CD14-positive monocyte (primary cell): ENCODE results near the gene MAS1. TPM values are rescaled to one million over a fixed set of nuclear protein-coding genes. Genes with fewer than 3 reads are reported as not detected.

Experiments used
- DNase-seq, 3 donors: peaks; one replicate each; pipeline ENCODE4 v3.0.0-alpha.2; 2011 to 2022
- H2AFZ ChIP-seq: 2 replicates; pipeline ENCODE4 v1.6.0; 2012; ENCODE audit warnings: mild to moderate bottlenecking, low read depth, low read length, inconsistent platforms; ENCODE audit not compliant: insufficient read depth, poor library complexity, severe bottlenecking
- H3K27ac ChIP-seq, 2 donors: 1 replicate in 1 of 2; 2 replicates in 1 of 2; pipeline ENCODE4 v1.5.1; 2012 to 2013; ENCODE audit warnings: low read length in 2 of 2, control low read depth in 1 of 2, inconsistent platforms in 1 of 2, low read depth in 1 of 2, mild to moderate bottlenecking in 1 of 2
- H3K27me3 ChIP-seq, 2 donors: one replicate each; pipeline versions ENCODE4 v1.6.0 to v1.6.1; 2011 to 2013; ENCODE audit warnings: low read length in 2 of 2; ENCODE audit not compliant: control insufficient read depth in 2 of 2, insufficient read depth in 2 of 2
- H3K36me3 ChIP-seq, 2 donors: replicated peaks in 1 of 2; 1 replicate in 1 of 2; 2 replicates in 1 of 2; pipeline versions ENCODE4 v1.5.1 to v1.6.1; 2012 to 2013; ENCODE audit warnings: low read length in 2 of 2, control low read depth in 1 of 2, inconsistent platforms in 1 of 2, mild to moderate bottlenecking in 1 of 2; ENCODE audit not compliant: insufficient read depth in 2 of 2, control insufficient read depth in 1 of 2
- H3K4me1 ChIP-seq, 2 donors: 1 replicate in 1 of 2; 2 replicates in 1 of 2; pipeline versions ENCODE4 v1.5.1 to v1.6.1; 2012 to 2013; ENCODE audit warnings: low read length in 2 of 2, control low read depth in 1 of 2, inconsistent platforms in 1 of 2, mild to moderate bottlenecking in 1 of 2, moderate library complexity in 1 of 2; ENCODE audit not compliant: insufficient read depth in 2 of 2, control insufficient read depth in 1 of 2
- H3K4me2 ChIP-seq: replicated peaks from 2 replicates; pipeline ENCODE3; 2012; ENCODE audit warnings: low read length, moderate library complexity, mild to moderate bottlenecking; ENCODE audit not compliant: poor library complexity, severe bottlenecking; ENCODE audit errors: extremely low read depth
- H3K4me3 ChIP-seq, 3 experiments: fragments of 200-600 bp in 1 of 3; sonication (generic) in 1 of 3; replicated peaks in 1 of 3; 1 replicate in 2 of 3; 2 replicates in 1 of 3; pipeline ENCODE4 v1.5.1; 2011 to 2013; ENCODE audit warnings: low read length in 3 of 3, mild to moderate bottlenecking in 3 of 3, control low read depth in 2 of 3, low read depth in 2 of 3, inconsistent platforms in 1 of 3, moderate library complexity in 1 of 3
- H3K79me2 ChIP-seq: 2 replicates; pipeline ENCODE4 v1.6.0; 2012; ENCODE audit warnings: mild to moderate bottlenecking, control low read depth, inconsistent platforms, low read length, moderate library complexity; ENCODE audit not compliant: insufficient read depth
- H3K9ac ChIP-seq: 2 replicates; pipeline ENCODE4 v1.6.0; 2017; ENCODE audit warnings: low read length, mild to moderate bottlenecking; ENCODE audit not compliant: insufficient read depth, poor library complexity, severe bottlenecking
- H3K9me3 ChIP-seq, 2 donors: replicated peaks in 1 of 2; 1 replicate in 1 of 2; 2 replicates in 1 of 2; pipeline versions ENCODE4 v1.5.1 to v1.6.1; 2012 to 2013; ENCODE audit warnings: low read length in 2 of 2, control low read depth in 1 of 2; ENCODE audit not compliant: control insufficient read depth in 1 of 2, insufficient read depth in 1 of 2
- H4K20me1 ChIP-seq: 2 replicates; pipeline ENCODE4 v1.6.0; 2012; ENCODE audit warnings: mild to moderate bottlenecking, low read length, control low read depth, moderate library complexity; ENCODE audit not compliant: insufficient read depth
- H3K27ac Mint-ChIP-seq, 7 donors: one replicate each; pipeline ENCODE4 v1.8.0; 2020; ENCODE audit warnings: mild to moderate bottlenecking in 7 of 7, mixed read lengths in 7 of 7, moderate library complexity in 6 of 7, inconsistent platforms in 2 of 7
- H3K27me3 Mint-ChIP-seq, 3 donors: one replicate each; pipeline ENCODE4 v1.8.0; 2021 to 2022; ENCODE audit warnings: low read depth in 3 of 3, mild to moderate bottlenecking in 3 of 3, mixed read lengths in 3 of 3, moderate library complexity in 3 of 3, inconsistent platforms in 1 of 3
- H3K36me3 Mint-ChIP-seq, 2 donors: one replicate each; pipeline ENCODE4 v1.8.0; 2020; ENCODE audit warnings: mixed read lengths in 2 of 2, inconsistent platforms in 1 of 2, mild to moderate bottlenecking in 1 of 2
- H3K4me1 Mint-ChIP-seq: one replicate; pipeline ENCODE4 v1.8.0; 2020; ENCODE audit warnings: mild to moderate bottlenecking, mixed read lengths
- H3K4me3 Mint-ChIP-seq, 2 donors: one replicate each; pipeline ENCODE4 v1.8.0; 2020; ENCODE audit warnings: mild to moderate bottlenecking in 2 of 2, mixed read lengths in 2 of 2, moderate library complexity in 1 of 2
- H3K9me3 Mint-ChIP-seq, 7 donors: one replicate each; pipeline ENCODE4 v1.8.0; 2020 to 2022; ENCODE audit warnings: mixed read lengths in 7 of 7, mild to moderate bottlenecking in 6 of 7, moderate library complexity in 6 of 7, inconsistent platforms in 2 of 7
- CTCF ChIP-seq: fragments of 200-600 bp; IDR thresholded peaks from one replicate; pipeline ENCODE4 v1.8.0; 2022; ENCODE audit warnings: antibody characterized with exemption, mild to moderate bottlenecking
- WGBS: methylation state at CpG from one replicate; pipeline ENCODE4 v1.1.5; 2013; ENCODE audit warnings: missing lambda C conversion rate; ENCODE audit not compliant: insufficient coverage; 5-methylcytosine and 5-hydroxymethylcytosine counted together
- intact Hi-C, 2 donors: fragments of 100-400 bp; cut with micrococcal nuclease; formaldehyde crosslinking; loops; one replicate each; pipeline versions ENCODE4 v1.15.0 to v1.15.1; 2023
- polyA plus RNA-seq, 3 donors: library from polyadenylated mRNA; depleted of rRNA in 1 of 3; unstranded in 2 of 3; stranded (reverse) in 1 of 3; fragments of 300-500 nt in 2 of 3; fragments of >200 nt in 1 of 3; fragmentation: Illumina TruSeq in 2 of 3; gene quantifications; 1 replicate in 2 of 3; 2 replicates in 1 of 3; pipeline ENCODE4 v1.2.3, GENCODE V29; 2012 to 2021

MAS1 gene
- polyA plus RNA-seq, 3 donors = not detected

- H3K27me3 Mint-ChIP-seq = peaks cover 6 to 10% (median 9%) of the 10 kb centered on the region in 3 donors
- H3K27ac Mint-ChIP-seq = peak overlapping the region in 1 of 7 donors; percentile 74
- Histone ChIP-seq H3K79me2 (no peaks in the 10 kb centered on the region), H2AFZ (no peak overlapping the region), H3K4me3 (no peak overlapping the region), H3K4me1 (no peaks in the 10 kb centered on the region), H3K4me2 (no peak overlapping the region), H4K20me1 (no peaks in the 10 kb centered on the region), H3K27ac (no peak overlapping the region), H3K36me3 (no peaks in the 10 kb centered on the region), H3K9ac (no peak overlapping the region), H3K9me3 (peaks cover 5% of the 10 kb centered on the region in 2 donors), H3K27me3 (peaks cover 3 to 4% of the 10 kb centered on the region in 2 donors)
- peaks cover 9% of the 10 kb centered on the region for H3K4me1 Mint-ChIP-seq
- no peak overlapping the region for H3K4me3 Mint-ChIP-seq
- no peak for DNase-seq
- WGBS = 93% methylated on average over 5 of the region's 5 CpGs
- peaks cover 7 to 19% (median 9%) of the 10 kb centered on the region in 7 donors for H3K9me3 Mint-ChIP-seq
- H3K36me3 Mint-ChIP-seq = no peaks in the 10 kb centered on the region
- no peak for TF ChIP-seq CTCF
- intact Hi-C loops = no loop called here
These were observed 35.9 kb downstream of the MAS1 start for GRCh38 chr6:159926542-159927203.

DNA sequence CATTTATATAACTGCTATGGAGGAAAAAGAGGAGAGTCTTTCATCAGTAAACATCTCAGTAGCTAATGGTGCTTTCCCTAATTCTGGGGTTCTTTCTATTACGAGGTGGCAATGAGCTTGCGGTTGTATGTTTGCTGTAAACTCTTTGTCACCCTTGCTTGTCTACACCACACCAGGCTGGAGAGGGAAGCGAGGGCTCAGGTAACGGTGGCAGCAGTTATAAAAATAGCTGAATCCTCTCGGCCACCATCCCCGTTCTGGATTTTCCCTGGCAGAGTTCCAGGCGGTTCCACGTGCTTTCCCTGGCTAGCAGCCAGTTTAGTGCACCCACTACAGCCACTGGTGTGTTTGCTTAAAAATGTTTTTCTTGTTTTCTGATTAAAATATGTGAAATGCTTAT, 39.0 kb downstream of the MAS1 start:
- H3K9me3 ChIP-seq = no peaks in the 10 kb centered on the region
- no peak overlapping the region for H3K4me3 ChIP-seq
- Mint-ChIP-seq H3K36me3 (no peaks in the 10 kb centered on the region), H3K9me3 (peaks cover 0 to 3% (median 0%) of the 10 kb centered on the region in 7 donors), H3K4me3 (no peak overlapping the region), H3K27me3 (peaks cover 9 to 22% (median 19%) of the 10 kb centered on the region in 3 donors), H3K4me1 (peaks cover 9% of the 10 kb centered on the region), H3K27ac (no peak overlapping the region)
- no peaks in the 10 kb centered on the region for H3K79me2 ChIP-seq
- H2AFZ ChIP-seq = peak overlapping the region; percentile 8
- H3K36me3 ChIP-seq = no peaks in the 10 kb centered on the region
- no peak overlapping the region for H3K27ac ChIP-seq
- H3K4me1 ChIP-seq = no peaks in the 10 kb centered on the region
- no peak overlapping the region for H3K4me2 ChIP-seq
- no peak for TF ChIP-seq CTCF
- 39% methylated on average over 2 of the region's 8 CpGs for WGBS
- H4K20me1 ChIP-seq = no peaks in the 10 kb centered on the region
- peaks cover 3 to 10% of the 10 kb centered on the region in 2 donors for H3K27me3 ChIP-seq
- no peak overlapping the region for H3K9ac ChIP-seq
- intact Hi-C loops = no loop called here
- peak in 1 of 3 donors; percentile 16 for DNase-seq
